GM18873 (cell line): ENCODE measurements around the gene PCDHA7.
"Not testable (repeated sequence)": the region's sequence is repeated elsewhere in the genome, so short reads cannot be mapped to it uniquely, and the experiment has no call there.

Experiments used
- ATAC-seq: cut with Tn5 transposase; IDR thresholded peaks from one replicate; pipeline ENCODE4 v1.9.1; 2021; ENCODE audit warnings: mild to moderate bottlenecking, moderate library complexity, moderate number of reproducible peaks; ENCODE audit not compliant: unreplicated experiment, low FRiP score

Gene PCDHA7

GRCh38 chr5:140822281-140822629, 11.8 kb upstream of the PCDHA7 start:
- ATAC-seq: no peak

DNA sequence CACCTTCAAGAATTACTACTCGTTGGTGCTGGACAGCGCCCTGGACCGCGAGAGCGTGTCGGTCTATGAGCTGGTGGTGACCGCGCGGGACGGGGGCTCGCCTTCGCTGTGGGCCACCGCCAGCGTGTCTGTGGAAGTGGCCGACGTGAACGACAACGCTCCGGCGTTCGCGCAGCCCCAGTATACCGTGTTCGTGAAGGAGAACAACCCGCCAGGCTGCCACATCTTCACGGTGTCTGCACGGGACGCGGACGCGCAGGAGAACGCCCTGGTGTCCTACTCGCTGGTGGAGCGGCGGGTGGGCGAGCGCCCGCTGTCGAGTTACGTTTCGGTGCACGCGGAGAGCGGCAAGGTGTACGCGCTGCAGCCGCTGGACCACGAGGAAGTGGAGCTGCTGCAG, 11.1 kb upstream of the PCDHA7 start:
- ATAC-seq: not testable (repeated sequence)

DNA sequence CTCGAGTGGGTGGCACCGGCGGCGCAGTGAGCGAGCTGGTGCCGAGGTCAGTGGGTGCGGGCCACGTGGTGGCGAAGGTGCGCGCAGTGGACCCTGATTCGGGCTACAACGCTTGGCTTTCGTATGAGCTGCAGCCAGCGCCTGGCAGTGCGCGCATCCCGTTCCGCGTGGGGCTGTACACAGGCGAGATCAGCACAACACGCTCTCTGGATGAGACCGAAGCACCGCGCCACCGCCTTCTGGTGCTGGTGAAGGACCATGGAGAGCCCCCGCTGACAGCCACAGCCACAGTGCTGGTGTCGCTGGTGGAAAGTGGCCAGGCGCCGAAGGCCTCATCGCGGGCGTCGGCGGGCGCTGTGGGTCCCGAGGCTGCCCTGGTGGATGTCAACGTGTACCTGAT, 10.6 kb upstream of the PCDHA7 start:
- no peak for ATAC-seq

DNA sequence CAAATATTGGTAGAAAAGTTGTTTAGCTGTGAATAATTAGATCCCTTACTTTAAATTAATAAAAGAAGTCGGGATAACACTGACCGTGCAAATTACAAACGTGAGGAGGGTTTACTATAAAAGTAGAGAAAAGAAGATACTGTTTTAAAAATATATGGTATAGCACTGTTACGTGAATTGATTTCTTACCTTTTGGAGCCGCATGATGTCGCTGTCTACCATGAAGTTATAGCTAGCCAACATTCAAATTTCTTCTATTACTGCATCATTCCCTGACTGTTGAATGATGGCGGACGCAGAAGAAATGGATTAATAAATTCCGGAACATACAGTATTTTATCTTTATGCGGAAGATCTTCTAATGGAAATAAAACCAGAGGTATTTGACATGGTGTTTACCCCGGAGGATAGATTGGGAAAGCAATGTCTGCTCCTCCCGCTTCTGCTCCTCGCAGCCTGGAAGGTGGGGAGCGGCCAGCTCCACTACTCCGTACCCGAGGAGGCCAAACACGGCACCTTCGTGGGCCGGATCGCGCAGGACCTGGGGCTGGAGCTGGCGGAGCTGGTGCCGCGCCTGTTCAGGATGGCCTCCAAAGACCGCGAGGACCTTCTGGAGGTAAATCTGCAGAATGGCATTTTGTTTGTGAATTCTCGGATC, 6.2 kb upstream of the PCDHA7 start, which contains the start of gene PCDHA6:
PCDHA6 (plus strand) TSS at position 257 of the 658 bp plus-strand sequence; CDS start at position 389, 132 bp downstream.
- no peak for ATAC-seq

DNA sequence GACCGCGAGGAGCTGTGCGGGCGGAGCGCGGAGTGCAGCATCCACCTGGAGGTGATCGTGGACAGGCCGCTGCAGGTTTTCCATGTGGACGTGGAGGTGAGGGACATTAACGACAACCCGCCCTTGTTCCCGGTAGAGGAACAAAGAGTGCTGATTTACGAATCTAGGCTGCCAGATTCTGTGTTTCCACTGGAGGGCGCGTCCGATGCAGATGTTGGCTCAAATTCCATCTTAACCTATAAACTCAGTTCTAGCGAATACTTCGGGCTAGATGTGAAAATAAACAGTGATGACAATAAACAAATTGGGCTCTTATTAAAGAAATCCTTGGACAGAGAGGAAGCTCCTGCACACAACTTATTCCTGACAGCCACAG, 5.7 kb upstream of the PCDHA7 start:
- no peak for ATAC-seq

- not testable (repeated sequence) for ATAC-seq
Measured at GRCh38 chr5:140829511-140830501, 4.3 kb upstream of the PCDHA7 start.

DNA sequence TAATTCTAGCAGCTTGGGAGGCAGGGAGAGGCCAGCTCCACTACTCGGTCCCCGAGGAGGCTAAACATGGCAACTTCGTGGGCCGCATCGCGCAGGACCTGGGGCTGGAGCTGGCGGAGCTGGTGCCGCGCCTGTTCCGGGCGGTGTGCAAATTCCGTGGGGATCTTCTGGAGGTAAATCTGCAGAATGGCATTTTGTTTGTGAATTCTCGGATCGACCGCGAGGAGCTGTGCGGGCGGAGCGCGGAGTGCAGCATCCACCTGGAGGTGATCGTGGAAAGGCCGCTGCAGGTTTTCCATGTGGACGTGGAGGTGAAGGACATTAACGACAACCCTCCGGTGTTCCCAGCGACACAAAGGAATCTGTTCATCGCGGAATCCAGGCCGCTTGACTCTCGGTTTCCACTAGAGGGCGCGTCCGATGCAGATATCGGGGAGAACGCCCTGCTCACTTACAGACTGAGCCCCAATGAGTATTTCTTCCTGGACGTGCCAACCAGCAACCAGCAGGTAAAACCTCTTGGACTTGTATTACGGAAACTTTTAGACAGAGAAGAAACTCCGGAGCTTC, 455 bp downstream of the PCDHA7 start:
- not testable (repeated sequence) for ATAC-seq

GRCh38 chr5:140835622-140836510, 1.8 kb downstream of the PCDHA7 start:
- no peak for ATAC-seq

- ATAC-seq: no peak
Measured at GRCh38 chr5:140840978-140841962, 7.2 kb downstream of the PCDHA7 start, which contains the start of gene PCDHA8. Gene PCDHA8, plus strand, starts transcription at chr5:140841187. Its CDS starts 135 bp downstream, at chr5:140841322.

DNA sequence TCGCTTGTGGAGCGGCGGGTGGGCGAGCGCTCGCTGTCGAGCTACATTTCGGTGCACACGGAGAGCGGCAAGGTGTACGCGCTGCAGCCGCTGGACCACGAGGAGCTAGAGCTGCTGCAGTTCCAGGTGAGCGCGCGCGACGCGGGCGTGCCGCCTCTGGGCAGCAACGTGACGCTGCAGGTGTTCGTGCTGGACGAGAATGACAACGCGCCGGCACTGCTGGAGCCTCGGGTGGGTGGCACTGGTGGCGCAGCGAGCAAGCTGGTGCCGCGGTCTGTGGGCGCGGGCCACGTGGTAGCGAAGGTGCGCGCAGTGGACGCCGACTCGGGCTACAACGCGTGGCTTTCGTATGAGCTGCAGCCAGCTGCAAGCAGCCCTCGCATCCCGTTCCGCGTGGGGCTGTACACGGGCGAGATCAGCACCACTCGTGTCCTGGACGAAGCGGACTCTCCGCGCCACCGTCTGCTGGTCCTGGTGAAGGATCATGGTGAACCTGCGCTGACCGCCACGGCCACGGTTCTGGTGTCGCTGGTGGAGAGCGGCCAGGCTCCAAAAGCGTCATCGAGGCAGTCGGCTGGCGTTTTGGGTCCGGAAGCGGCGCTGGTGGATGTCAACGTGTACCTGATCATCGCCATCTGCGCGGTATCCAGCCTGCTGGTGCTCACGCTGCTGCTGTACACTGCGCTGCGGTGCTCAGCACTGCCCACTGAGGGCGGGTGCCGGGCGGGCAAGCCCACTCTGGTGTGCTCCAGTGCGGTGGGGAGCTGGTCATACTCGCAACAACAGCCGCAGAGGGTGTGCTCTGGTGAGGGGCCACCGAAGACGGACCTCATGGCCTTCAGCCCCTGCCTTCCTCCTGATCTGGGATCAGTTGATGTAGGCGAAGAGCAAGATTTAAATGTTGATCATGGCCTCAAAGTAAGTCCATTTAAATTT, 9.0 kb downstream of the PCDHA7 start:
- ATAC-seq: no peak

DNA sequence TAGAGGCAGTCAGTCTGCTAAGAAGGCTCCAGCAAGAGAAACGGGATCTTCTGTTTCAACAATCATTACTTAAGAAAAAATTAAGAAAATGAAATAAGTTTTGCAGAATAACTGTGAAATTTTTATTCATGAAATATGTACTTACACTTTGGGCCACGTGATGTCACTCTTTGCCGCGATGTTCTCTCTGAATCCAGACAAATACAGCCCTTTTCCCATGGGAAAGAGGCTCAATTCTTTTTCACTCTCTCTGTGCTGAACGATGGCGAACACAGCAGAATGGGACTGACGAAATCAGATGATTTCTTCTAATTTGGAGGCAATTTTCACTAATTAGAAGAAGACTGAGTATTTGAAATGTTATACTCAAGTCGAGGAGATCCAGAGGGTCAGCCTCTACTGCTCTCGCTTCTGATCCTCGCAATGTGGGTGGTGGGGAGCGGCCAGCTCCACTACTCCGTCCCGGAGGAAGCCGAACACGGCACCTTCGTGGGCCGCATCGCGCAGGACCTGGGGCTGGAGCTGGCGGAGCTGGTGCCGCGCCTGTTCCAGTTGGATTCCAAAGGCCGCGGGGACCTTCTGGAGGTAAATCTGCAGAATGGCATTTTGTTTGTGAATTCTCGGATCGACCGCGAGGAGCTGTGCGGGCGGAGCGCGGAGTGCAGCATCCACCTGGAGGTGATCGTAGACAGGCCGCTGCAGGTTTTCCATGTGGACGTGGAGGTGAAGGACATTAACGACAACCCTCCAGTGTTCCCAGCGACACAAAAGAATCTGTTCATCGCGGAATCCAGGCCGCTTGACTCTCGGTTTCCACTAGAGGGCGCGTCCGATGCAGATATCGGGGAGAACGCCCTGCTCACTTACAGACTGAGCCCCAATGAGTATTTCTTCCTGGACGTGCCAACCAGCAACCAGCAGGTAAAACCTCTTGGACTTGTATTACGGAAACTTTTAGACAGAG, 14.4 kb downstream of the PCDHA7 start, which contains the start of gene PCDHA9:
PCDHA9 (plus strand) TSS at position 244 of the 964 bp plus-strand sequence; CDS start at position 358, 114 bp downstream.
- ATAC-seq: not testable (repeated sequence)

DNA sequence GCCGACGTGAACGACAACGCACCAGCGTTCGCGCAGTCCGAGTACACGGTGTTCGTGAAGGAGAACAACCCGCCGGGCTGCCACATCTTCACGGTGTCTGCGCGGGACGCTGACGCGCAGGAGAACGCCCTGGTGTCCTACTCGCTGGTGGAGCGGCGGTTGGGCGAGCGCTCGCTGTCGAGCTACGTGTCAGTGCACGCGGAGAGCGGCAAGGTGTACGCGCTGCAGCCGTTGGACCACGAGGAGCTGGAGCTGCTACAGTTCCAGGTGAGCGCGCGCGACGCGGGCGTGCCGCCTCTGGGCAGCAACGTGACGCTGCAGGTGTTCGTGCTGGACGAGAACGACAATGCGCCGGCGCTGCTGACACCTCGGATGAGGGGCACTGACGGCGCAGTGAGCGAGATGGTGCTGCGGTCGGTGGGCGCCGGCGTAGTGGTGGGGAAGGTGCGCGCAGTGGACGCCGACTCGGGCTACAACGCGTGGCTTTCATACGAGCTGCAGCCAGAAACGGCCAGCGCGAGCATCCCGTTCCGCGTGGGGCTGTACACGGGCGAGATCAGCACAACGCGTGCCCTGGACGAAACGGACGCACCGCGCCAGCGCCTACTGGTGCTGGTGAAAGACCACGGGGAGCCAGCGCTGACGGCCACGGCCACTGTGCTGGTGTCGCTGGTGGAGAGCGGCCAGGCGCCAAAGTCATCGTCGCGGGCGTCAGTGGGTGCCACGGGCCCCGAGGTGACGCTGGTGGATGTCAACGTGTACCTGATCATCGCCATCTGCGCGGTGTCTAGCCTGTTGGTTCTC, 16.0 kb downstream of the PCDHA7 start:
- ATAC-seq: not testable (repeated sequence)

DNA sequence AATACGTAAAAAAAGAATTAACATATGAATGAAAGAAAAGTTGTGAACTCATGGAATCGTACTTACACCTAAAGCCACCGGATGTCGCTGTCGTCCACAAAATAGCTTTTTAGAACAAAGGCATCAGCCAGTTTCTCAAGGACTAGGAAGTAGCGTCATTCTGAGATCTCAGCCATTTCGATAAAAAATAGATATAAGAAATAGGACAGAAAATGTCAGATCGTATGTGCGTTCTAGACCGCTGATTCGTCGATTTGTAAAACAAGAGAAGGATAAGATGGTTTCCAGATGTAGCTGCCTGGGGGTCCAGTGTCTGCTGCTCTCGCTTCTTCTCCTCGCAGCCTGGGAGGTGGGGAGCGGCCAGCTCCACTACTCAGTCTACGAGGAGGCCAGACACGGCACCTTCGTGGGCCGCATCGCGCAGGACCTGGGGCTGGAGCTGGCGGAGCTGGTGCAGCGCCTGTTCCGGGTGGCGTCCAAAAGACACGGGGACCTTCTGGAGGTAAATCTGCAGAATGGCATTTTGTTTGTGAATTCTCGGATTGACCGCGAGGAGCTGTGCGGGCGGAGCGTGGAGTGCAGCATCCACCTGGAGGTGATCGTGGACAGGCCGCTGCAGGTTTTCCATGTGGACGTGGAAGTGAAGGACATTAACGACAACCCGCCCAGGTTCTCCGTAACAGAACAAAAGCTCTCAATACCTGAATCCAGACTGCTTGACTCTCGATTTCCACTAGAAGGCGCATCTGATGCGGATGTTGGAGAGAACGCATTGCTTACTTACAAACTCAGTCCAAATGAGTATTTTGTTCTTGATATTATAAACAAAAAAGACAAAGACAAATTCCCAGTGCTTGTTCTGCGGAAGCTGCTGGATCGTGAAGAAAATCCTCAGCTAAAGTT, 22.0 kb downstream of the PCDHA7 start, which contains the start of gene PCDHA10:
PCDHA10 (plus strand) TSS at position 126 of the 903 bp plus-strand sequence; CDS start at position 278, 152 bp downstream.
- ATAC-seq: no peak

GRCh38 chr5:140857177-140857986, 23.3 kb downstream of the PCDHA7 start:
- ATAC-seq: no peak
